HEK293T (cell line): ENCODE data around the gene TAS2R41.

ENCODE experiments used
- ARNT ChIP-seq: fragments of 450-650 bp; IDR thresholded peaks from 2 replicates; pipeline ENCODE4 v1.6.1; 2017; ENCODE audit warnings: mild to moderate bottlenecking
- BHLHE40 ChIP-seq: fragments of 450-650 bp; IDR thresholded peaks from 2 replicates; pipeline ENCODE4 v1.6.1; 2016; ENCODE audit warnings: mild to moderate bottlenecking, moderate library complexity, borderline replicate concordance
- CTBP1 ChIP-seq: fragments of 450-650 bp; IDR thresholded peaks from 2 replicates; pipeline ENCODE4 v1.6.1; 2016; ENCODE audit warnings: borderline replicate concordance
- ELF4 ChIP-seq: fragments of 450-650 bp; IDR thresholded peaks from 2 replicates; pipeline ENCODE4 v1.6.1; 2017; ENCODE audit warnings: antibody characterized with exemption
- FOXA1 ChIP-seq: fragments of 450-650 bp; IDR thresholded peaks from 2 replicates; pipeline ENCODE4 v1.6.1; 2016; ENCODE audit warnings: mild to moderate bottlenecking
- FOXK2 ChIP-seq: fragments of 450-650 bp; IDR thresholded peaks from 2 replicates; pipeline ENCODE4 v1.6.1; 2016; ENCODE audit warnings: mild to moderate bottlenecking
- FOXM1 ChIP-seq: fragments of 450-650 bp; IDR thresholded peaks from 2 replicates; pipeline ENCODE4 v1.6.1; 2017; ENCODE audit warnings: mild to moderate bottlenecking, borderline replicate concordance
- NFRKB ChIP-seq: fragments of 450-650 bp; IDR thresholded peaks from 2 replicates; pipeline ENCODE4 v1.6.1; 2016; ENCODE audit warnings: mild to moderate bottlenecking, moderate library complexity
- SP1 ChIP-seq: fragments of 450-650 bp; IDR thresholded peaks from 2 replicates; pipeline ENCODE4 v1.6.1; 2017
- SUZ12 ChIP-seq: fragments of 450-650 bp; IDR thresholded peaks from 2 replicates; pipeline ENCODE4 v1.6.1; 2016; ENCODE audit warnings: mild to moderate bottlenecking
- TARDBP ChIP-seq: fragments of 450-650 bp; IDR thresholded peaks from 2 replicates; pipeline ENCODE4 v1.6.1; 2016
- ZNF384 ChIP-seq: fragments of 450-650 bp; IDR thresholded peaks from 2 replicates; pipeline ENCODE4 v1.6.1; 2016

DNA sequence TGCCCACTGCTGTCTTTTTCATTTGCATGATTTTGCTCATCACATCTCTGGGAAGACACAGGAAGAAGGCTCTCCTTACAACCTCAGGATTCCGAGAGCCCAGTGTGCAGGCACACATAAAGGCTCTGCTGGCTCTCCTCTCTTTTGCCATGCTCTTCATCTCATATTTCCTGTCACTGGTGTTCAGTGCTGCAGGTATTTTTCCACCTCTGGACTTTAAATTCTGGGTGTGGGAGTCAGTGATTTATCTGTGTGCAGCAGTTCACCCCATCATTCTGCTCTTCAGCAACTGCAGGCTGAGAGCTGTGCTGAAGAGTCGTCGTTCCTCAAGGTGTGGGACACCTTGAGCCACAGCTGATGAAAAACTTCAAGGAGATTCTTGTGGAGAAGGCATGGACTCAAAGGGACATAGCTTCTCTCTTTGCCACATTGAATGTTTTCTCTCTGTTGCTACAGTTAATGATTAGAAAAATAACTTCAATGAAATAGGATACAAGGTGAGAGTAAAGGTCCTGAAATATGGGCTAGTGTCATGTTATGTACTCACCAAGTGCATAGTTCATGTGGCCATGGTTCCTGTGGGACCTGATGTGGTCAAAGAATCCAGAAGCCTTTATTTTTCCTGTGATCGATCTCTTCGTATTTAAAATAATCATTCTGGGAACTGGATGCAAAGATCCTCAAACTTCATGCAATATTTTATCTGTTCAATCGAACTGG lies 33.5 kb upstream of the TAS2R41 start:
- TF ChIP-seq ELF4 (no peak), SP1 (no peak), FOXK2 (no peak), FOXM1 (no peak), BHLHE40 (no peak), SUZ12 (no peak), CTBP1 (no peak), NFRKB (no peak), FOXA1 (no peak), ARNT (no peak), ZNF384 (no peak), TARDBP (no peak)
